ENCODE measurements around the gene TAOK3. TPM values are rescaled to one million over a fixed set of nuclear protein-coding genes. Genes with fewer than 3 reads are reported as not detected.

The TAOK3 gene
- total RNA-seq, 1 donor = 27.8 TPM

DNA sequence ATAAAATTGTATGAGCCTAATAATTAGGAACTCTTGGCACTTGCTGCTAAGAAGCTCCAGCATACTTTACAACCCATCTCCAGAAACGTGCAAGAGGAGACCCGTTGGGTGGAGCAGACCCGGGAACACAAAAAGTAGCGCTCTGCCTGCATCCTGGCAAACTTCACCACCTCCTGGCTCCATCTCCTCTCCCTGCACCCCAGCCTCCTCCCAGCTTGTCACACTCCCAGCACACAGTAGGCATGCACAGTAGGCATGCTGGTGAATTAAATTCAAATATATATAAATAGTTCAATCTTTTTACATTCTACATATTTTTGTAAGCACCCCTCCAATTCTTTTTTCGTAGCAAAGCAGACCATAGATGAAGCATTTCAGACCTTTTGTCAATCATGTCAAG lies 270.1 kb downstream of the TAOK3 start:
- no peak for DNase-seq (ENCODE audit: low read depth)
- H3K4me3 ChIP-seq (ENCODE audit: low read depth, low read length) = peak overlapping the region; percentile 76
- TF ChIP-seq, protein P1, sequence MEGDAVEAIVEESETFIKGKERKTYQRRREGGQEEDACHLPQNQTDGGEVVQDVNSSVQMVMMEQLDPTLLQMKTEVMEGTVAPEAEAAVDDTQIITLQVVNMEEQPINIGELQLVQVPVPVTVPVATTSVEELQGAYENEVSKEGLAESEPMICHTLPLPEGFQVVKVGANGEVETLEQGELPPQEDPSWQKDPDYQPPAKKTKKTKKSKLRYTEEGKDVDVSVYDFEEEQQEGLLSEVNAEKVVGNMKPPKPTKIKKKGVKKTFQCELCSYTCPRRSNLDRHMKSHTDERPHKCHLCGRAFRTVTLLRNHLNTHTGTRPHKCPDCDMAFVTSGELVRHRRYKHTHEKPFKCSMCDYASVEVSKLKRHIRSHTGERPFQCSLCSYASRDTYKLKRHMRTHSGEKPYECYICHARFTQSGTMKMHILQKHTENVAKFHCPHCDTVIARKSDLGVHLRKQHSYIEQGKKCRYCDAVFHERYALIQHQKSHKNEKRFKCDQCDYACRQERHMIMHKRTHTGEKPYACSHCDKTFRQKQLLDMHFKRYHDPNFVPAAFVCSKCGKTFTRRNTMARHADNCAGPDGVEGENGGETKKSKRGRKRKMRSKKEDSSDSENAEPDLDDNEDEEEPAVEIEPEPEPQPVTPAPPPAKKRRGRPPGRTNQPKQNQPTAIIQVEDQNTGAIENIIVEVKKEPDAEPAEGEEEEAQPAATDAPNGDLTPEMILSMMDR (IDR thresholded peaks at IDR 0.05; ENCODE audit: insufficient read depth, low read length) = no peak

DNA sequence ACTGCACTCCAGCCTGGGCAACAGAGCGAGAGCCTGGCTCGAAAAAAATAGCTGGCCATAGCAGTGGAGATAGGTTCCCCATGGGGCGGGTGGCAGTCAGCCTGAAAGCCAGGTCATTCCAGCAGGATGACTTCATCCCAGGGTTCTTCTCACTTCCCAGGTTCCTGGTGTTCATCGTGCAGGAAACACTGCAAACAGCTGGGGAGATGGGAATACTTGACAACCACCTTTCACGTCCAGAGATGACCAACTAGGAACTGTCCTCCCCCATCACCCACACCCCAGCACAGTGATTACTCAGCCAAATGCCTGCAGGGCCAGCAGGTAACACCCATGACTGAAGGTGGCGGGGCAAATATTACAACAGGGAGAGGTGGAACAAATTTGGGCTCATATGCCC lies 270.6 kb downstream of the TAOK3 start:
- DNase-seq (ENCODE audit: low read depth) = no peak
- TF ChIP-seq, protein P1 (IDR thresholded peaks at IDR 0.05; ENCODE audit: insufficient read depth, low read length) = no peak
- H3K4me3 ChIP-seq (ENCODE audit: low read depth, low read length) = no peak overlapping the region

DNA sequence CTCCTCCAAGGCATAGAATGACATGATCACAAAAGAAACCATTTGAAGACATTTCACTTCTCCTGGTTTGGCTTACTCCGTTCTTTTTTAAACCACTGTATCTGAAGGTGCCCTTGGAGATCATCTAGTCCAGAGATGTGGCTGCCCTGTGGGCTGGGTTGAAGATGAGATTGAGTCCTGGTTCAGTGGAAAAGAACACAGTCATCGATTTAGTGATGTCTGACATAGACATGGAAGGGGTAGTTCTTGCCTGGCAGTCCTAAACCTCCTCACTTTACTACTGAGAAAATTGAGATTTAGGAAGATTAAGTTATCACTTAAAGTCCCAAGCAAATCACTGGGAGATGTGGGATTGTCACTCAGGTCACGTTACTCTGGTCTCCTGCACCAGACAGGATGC lies 271.7 kb downstream of the TAOK3 start:
- H3K4me3 ChIP-seq (ENCODE audit: low read depth, low read length) = no peak overlapping the region
- TF ChIP-seq, protein P1 (IDR thresholded peaks at IDR 0.05; ENCODE audit: insufficient read depth, low read length) = no peak
- DNase-seq (ENCODE audit: low read depth) = no peak

Other genes starting within 250 kb of the TAOK3 start
- gene PEBP1, start 236.8 kb downstream of the TAOK3 start, total RNA-seq (ENCODE audit: low replicate concordance) = 163 and 215 TPM in 2 replicates
- gene SUDS3, start 3.6 kb upstream of the TAOK3 start, total RNA-seq (ENCODE audit: low replicate concordance) = 29.0 and 36.4 TPM in 2 replicates

Measured in fibroblast of the aortic adventitia (primary cell).